Left lung (tissue), 10 donors: ENCODE results near the gene DPM1. TPM values are rescaled to one million over a fixed set of nuclear protein-coding genes. Genes with fewer than 3 reads are reported as not detected.

Experiments used
- ATAC-seq: fragments of 200-7000 bp; cut with Tn5 transposase; one replicate; pipeline ENCODE4 v1.9.1; 2020; ENCODE audit warnings: moderate library complexity
- DNase-seq, 4 donors: peaks; one replicate each; pipeline ENCODE4 v3.0.0-alpha.2; 2013 to 2020
- H3K27ac ChIP-seq, 2 donors: fragments of 200-600 bp; sonication (generic) in 1 of 2; one replicate each; pipeline versions ENCODE4 v1.5.0 to v1.8.0; 2020 to 2021
- H3K27me3 ChIP-seq, 2 donors: fragments of 200-600 bp; sonication (generic) in 1 of 2; one replicate each; pipeline versions ENCODE4 v1.5.0 to v1.8.0; 2020 to 2021
- H3K36me3 ChIP-seq, 2 donors: fragments of 200-600 bp; sonication (generic) in 1 of 2; one replicate each; pipeline versions ENCODE4 v1.5.0 to v1.8.0; 2020 to 2021
- H3K4me1 ChIP-seq, 2 donors: fragments of 200-600 bp; one replicate each; pipeline ENCODE4 v1.8.0; 2021
- H3K4me3 ChIP-seq, 2 donors: fragments of 200-600 bp; sonication (generic) in 1 of 2; one replicate each; pipeline versions ENCODE4 v1.5.0 to v1.8.0; 2020 to 2021; ENCODE audit warnings: mild to moderate bottlenecking in 1 of 2
- H3K9me3 ChIP-seq, 2 donors: fragments of 200-600 bp; sonication (generic) in 1 of 2; one replicate each; pipeline versions ENCODE4 v1.5.0 to v1.8.0; 2020 to 2021
- intact Hi-C, 2 donors: fragments of 100-400 bp; cut with DNase I; formaldehyde crosslinking; loops; one replicate each; pipeline versions ENCODE4 v1.11.2 to v1.14.2; 2022
- polyA plus RNA-seq, 6 donors: library from polyadenylated mRNA; unstranded; fragments of 120-200 nt; gene quantifications; one replicate each; pipeline ENCODE4 v1.2.1, GENCODE V29; 2013; ENCODE audit not compliant: insufficient read length in 6 of 6
- total RNA-seq, 2 donors: library from RNA; stranded (reverse); fragmentation: NEBNext Ultra II Directional; extraction: Animal tissue kit (Norgen Biotek cat#: 25700); gene quantifications; one replicate each; pipeline ENCODE4 v1.2.1, GENCODE V29; 2021
- TF ChIP-seq, protein P1 (sequence below), 2 donors: fragments of 200-600 bp; sonication (generic) in 1 of 2; IDR thresholded peaks; one replicate each; pipeline versions ENCODE4 v1.5.0 to v1.8.0; 2021; ENCODE audit warnings: antibody characterized with exemption in 2 of 2
- donor health status: DM: no; HTN: yes; CAD: no.
- donor health status: DM: no; HTN: no; CAD: no.

The DPM1 gene
- total and polyA plus RNA-seq, 8 donors: 31.9 to 63.3 (median 56.4) TPM

DNA sequence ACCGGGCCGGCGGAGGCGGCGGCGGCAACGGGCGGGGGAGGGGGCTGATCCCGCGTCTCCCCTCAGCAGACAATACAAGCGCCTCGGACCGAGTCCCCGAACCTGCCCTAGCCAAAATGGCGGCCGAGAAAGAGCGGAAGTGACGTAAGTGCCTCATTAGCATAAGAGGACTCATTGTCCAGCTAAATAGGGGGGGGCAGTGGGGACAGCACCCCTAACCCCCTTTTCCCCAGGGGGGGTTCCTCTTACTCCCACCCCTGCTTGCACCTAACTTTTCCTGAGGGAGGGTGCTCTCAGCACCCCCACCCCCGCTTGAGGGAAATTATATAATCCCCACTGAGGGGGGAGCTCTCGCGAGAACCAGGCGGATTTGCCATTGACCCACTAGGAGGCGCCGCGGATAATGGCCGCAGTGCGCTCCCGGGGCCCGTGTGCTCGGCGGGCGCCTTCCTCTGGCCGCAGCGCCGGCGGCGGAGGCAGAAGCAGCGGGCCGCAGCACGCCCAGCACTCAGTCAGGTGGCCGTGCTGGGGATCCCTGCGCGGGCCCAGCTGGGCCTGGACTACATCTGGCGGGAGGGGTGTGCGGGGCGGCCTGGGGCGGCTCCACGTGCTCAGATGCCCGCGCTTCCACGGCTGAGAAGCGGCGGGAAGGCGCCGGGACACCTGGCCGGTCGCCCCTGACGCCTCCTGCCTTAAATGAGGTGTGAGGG lies 26.9 kb downstream of the DPM1 start, which contains the start of gene ADNP:
ADNP (minus strand) TSS at position 132 of the 710 bp plus-strand sequence. CDS start 27,441 bp downstream, outside the sequence.
- Histone ChIP-seq H3K9me3 (no peaks in the 10 kb centered on the region), H3K4me1 (peaks cover 11 to 42% of the 10 kb centered on the region in 2 donors), H3K36me3 (peaks cover 0 to 32% of the 10 kb centered on the region in 2 donors), H3K27ac (peak within 1 kb of the TSS; percentile 98), H3K27me3 (no peaks in the 10 kb centered on the region), H3K4me3 (peak within 1 kb of the TSS; percentile 68 to 80)
- DNase-seq (peak; percentile 89 to 95 (median 92)), ATAC-seq (peak; percentile 90)
- intact Hi-C loops: no loop called here
- TF ChIP-seq, protein P1, sequence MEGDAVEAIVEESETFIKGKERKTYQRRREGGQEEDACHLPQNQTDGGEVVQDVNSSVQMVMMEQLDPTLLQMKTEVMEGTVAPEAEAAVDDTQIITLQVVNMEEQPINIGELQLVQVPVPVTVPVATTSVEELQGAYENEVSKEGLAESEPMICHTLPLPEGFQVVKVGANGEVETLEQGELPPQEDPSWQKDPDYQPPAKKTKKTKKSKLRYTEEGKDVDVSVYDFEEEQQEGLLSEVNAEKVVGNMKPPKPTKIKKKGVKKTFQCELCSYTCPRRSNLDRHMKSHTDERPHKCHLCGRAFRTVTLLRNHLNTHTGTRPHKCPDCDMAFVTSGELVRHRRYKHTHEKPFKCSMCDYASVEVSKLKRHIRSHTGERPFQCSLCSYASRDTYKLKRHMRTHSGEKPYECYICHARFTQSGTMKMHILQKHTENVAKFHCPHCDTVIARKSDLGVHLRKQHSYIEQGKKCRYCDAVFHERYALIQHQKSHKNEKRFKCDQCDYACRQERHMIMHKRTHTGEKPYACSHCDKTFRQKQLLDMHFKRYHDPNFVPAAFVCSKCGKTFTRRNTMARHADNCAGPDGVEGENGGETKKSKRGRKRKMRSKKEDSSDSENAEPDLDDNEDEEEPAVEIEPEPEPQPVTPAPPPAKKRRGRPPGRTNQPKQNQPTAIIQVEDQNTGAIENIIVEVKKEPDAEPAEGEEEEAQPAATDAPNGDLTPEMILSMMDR (IDR thresholded peaks at IDR 0.05): peak; percentile 57 to 67

GRCh38 chr20:50930976-50931305 lies 27.4 kb downstream of the DPM1 start:
- Histone ChIP-seq H3K4me3 (peak overlapping the region; percentile 39 to 80), H3K9me3 (no peaks in the 10 kb centered on the region), H3K27me3 (no peaks in the 10 kb centered on the region), H3K4me1 (peaks cover 11 to 48% of the 10 kb centered on the region in 2 donors), H3K36me3 (peaks cover 0 to 26% of the 10 kb centered on the region in 2 donors), H3K27ac (peak overlapping the region; percentile 98)
- ATAC-seq: peak; percentile 34
- TF ChIP-seq, protein P1 (IDR thresholded peaks at IDR 0.05): no peak
- intact Hi-C loops: no loop called here
- peak in 1 of 4 donors; percentile 84 for DNase-seq

GRCh38 chr20:50930139-50930975 lies 28.0 kb downstream of the DPM1 start:
- no peaks in the 10 kb centered on the region for H3K9me3 ChIP-seq
- peaks cover 11 to 53% of the 10 kb centered on the region in 2 donors for H3K4me1 ChIP-seq
- peaks cover 0 to 21% of the 10 kb centered on the region in 2 donors for H3K36me3 ChIP-seq
- H3K27ac ChIP-seq: peak overlapping the region; percentile 60 to 98
- intact Hi-C loops: no loop called here
- ATAC-seq: no peak
- TF ChIP-seq, protein P1 (IDR thresholded peaks at IDR 0.05): no peak
- DNase-seq: peak in 2 of 4 donors; percentile 38 to 85
- peak overlapping the region; percentile 68 to 80 for H3K4me3 ChIP-seq
- no peaks in the 10 kb centered on the region for H3K27me3 ChIP-seq

DNA sequence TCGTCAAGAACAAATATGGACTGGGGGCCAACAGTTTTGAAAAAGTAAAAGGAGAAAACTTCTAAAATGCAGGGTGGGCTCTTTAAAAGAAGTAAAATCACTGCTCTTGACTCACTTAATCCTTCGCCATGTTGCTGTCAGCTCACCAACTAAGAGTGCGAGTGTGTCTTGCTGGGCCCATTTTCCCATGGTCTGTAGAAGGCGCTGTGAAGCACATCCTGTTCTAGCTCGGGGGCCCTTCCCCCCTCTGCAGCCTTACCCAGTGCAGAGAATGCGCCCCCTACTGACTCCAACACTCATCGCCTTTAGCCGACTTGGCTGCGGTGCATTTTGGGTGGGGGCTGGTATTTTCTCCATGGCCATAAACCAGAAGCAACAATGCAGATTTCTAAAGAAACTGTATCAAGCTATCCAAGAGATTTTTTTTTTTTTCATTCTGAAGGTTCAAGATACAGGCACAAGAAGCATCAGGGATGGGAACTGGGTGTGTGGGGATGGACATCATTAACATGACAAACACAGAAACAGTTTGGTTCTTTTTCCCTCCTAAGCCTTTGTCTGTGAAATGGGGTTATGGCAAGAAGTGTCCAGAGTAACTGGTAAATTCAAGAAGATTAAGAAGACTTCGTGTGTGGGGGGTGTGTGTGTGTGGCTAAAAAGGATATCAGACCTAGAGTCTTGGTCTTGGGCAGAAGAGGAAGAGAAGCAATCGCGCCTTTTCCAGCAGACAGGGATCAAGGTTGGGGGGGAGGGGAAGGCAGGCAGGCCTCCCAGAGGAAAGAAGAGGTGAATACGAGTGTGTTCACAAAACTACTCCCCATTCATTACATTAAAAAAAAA lies 28.8 kb downstream of the DPM1 start:
- H3K36me3 ChIP-seq: peaks cover 0 to 12% of the 10 kb centered on the region in 2 donors
- H3K27ac ChIP-seq: peak overlapping the region; percentile 60 to 98
- H3K9me3 ChIP-seq: no peaks in the 10 kb centered on the region
- peaks cover 11 to 62% of the 10 kb centered on the region in 2 donors for H3K4me1 ChIP-seq
- peak; percentile 83 to 96 (median 88) for DNase-seq
- intact Hi-C loops: loop anchor here in 1 of 2 donors (10.0 kb wide), 1 partner anchor 135 kb away; the partner anchor contains the start of gene BCAS4
- TF ChIP-seq, protein P1 (IDR thresholded peaks at IDR 0.05): peak; percentile 79 to 81
- no peaks in the 10 kb centered on the region for H3K27me3 ChIP-seq
- ATAC-seq: peak; percentile 84
- peak overlapping the region; percentile 68 to 80 for H3K4me3 ChIP-seq
